Progenitor cell of endocrine pancreas (in vitro differentiated cells): ENCODE results near the gene CAPN14. TPM values are rescaled to one million over a fixed set of nuclear protein-coding genes. Genes with fewer than 3 reads are reported as not detected.
"Not testable (repeated sequence)": the region's sequence is repeated elsewhere in the genome, so short reads cannot be mapped to it uniquely, and the experiment has no call there.

Source experiments
- DNase-seq: peaks from one replicate; pipeline ENCODE4 v3.0.0; 2021; ENCODE audit warnings: low spot score; ENCODE audit not compliant: unreplicated experiment
- H3K27ac Mint-ChIP-seq: 2 replicates; pipeline ENCODE4 v1.8.0; 2021; ENCODE audit warnings: mild to moderate bottlenecking, moderate library complexity, mixed read lengths
- H3K27me3 Mint-ChIP-seq: 2 replicates; pipeline ENCODE4 v1.8.0; 2021; ENCODE audit warnings: mixed read lengths
- H3K36me3 Mint-ChIP-seq: 2 replicates; pipeline ENCODE4 v1.8.0; 2022; ENCODE audit warnings: mixed read lengths; ENCODE audit not compliant: insufficient read depth
- H3K4me1 Mint-ChIP-seq: 2 replicates; pipeline ENCODE4 v1.8.0; 2021; ENCODE audit warnings: low read depth, mixed read lengths
- H3K4me3 Mint-ChIP-seq: 2 replicates; pipeline ENCODE4 v1.8.0; 2021; ENCODE audit warnings: low read depth, mild to moderate bottlenecking, moderate library complexity, mixed read lengths
- H3K9me3 Mint-ChIP-seq: 2 replicates; pipeline ENCODE4 v1.8.0; 2021; ENCODE audit warnings: low read depth, mixed read lengths
- total RNA-seq: library from RNA; stranded (reverse); gene quantifications from 2 replicates; pipeline ENCODE4 v1.2.1, GENCODE V29; 2021
- TF ChIP-seq, protein P1 (sequence below): fragments of 200-600 bp; sonication (generic); IDR thresholded peaks from one replicate; pipeline ENCODE4 v1.5.0; 2021; ENCODE audit warnings: antibody characterized with exemption, mild to moderate bottlenecking; ENCODE audit not compliant: unreplicated experiment

CAPN14 gene
- total RNA-seq, 1 donor from 2014 or later, result 0.50 TPM

- no peak overlapping the region for H3K4me3 Mint-ChIP-seq
- no peaks in the 10 kb centered on the region for H3K4me1 Mint-ChIP-seq
- H3K36me3 Mint-ChIP-seq, result no peaks in the 10 kb centered on the region
- DNase-seq, result no peak
- TF ChIP-seq, protein P1, sequence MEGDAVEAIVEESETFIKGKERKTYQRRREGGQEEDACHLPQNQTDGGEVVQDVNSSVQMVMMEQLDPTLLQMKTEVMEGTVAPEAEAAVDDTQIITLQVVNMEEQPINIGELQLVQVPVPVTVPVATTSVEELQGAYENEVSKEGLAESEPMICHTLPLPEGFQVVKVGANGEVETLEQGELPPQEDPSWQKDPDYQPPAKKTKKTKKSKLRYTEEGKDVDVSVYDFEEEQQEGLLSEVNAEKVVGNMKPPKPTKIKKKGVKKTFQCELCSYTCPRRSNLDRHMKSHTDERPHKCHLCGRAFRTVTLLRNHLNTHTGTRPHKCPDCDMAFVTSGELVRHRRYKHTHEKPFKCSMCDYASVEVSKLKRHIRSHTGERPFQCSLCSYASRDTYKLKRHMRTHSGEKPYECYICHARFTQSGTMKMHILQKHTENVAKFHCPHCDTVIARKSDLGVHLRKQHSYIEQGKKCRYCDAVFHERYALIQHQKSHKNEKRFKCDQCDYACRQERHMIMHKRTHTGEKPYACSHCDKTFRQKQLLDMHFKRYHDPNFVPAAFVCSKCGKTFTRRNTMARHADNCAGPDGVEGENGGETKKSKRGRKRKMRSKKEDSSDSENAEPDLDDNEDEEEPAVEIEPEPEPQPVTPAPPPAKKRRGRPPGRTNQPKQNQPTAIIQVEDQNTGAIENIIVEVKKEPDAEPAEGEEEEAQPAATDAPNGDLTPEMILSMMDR, result no peak
- peaks cover 10% of the 10 kb centered on the region for H3K27me3 Mint-ChIP-seq
- H3K27ac Mint-ChIP-seq, result no peak overlapping the region
- no peaks in the 10 kb centered on the region for H3K9me3 Mint-ChIP-seq
Measured at GRCh38 chr2:31190188-31190587, 27.1 kb downstream of the CAPN14 start.

DNA sequence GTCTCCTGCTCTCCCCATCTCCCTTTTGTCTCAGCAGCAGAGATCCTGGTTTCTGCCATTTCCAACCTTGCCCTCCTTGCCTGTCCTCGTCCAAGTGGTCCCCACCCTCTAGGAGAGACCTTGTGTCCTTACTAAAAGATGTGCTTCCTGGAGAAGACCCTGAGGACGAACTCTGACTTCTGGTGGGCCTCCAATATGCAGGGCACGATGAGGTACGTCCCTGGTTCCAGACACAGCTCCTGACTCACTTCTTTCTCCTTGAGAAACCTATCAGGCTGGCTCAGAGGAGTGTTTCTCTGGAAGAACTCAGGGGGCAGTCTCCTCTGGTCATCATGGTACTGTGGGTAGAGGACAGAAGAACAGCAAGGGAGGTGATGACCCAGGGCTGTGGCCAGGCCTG lies 28.2 kb downstream of the CAPN14 start:
- no peak overlapping the region for H3K4me3 Mint-ChIP-seq
- no peaks in the 10 kb centered on the region for H3K9me3 Mint-ChIP-seq
- H3K36me3 Mint-ChIP-seq, result no peaks in the 10 kb centered on the region
- H3K4me1 Mint-ChIP-seq, result no peaks in the 10 kb centered on the region
- TF ChIP-seq, protein P1, result no peak
- H3K27me3 Mint-ChIP-seq, result peaks cover 14% of the 10 kb centered on the region
- DNase-seq, result no peak
- no peak overlapping the region for H3K27ac Mint-ChIP-seq

- H3K4me1 Mint-ChIP-seq, result no peaks in the 10 kb centered on the region
- no peak overlapping the region for H3K27ac Mint-ChIP-seq
- TF ChIP-seq, protein P1, result no peak
- peaks cover 11% of the 10 kb centered on the region for H3K27me3 Mint-ChIP-seq
- no peaks in the 10 kb centered on the region for H3K9me3 Mint-ChIP-seq
- no peak for DNase-seq
- H3K36me3 Mint-ChIP-seq, result no peaks in the 10 kb centered on the region
- H3K4me3 Mint-ChIP-seq, result no peak overlapping the region
Measured at GRCh38 chr2:31188131-31188530, 29.2 kb downstream of the CAPN14 start.

DNA sequence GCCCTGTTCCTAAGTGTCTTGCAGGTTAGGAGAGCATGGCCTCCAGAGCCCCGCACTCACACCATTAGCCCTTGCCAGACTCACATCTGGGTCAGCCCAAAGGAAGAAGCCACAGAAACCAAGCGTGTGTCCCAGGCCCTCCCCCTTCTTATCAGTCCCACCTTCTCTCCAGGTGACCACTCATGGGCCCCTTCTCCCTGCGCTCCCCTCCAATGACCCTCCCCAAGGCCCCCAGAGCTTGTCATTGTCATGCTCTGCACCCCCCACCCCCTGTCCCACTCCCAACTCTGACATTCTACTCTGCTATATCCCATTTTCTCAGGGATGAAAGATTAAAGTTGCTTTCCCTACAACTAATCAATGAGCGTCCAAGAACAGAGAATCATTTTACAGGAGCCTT lies 30.1 kb downstream of the CAPN14 start:
- Mint-ChIP-seq H3K4me1 (no peaks in the 10 kb centered on the region), H3K27ac (no peak overlapping the region), H3K36me3 (no peaks in the 10 kb centered on the region), H3K27me3 (peaks cover 11% of the 10 kb centered on the region), H3K9me3 (no peaks in the 10 kb centered on the region), H3K4me3 (no peak overlapping the region)
- TF ChIP-seq, protein P1, result no peak
- no peak for DNase-seq

DNA sequence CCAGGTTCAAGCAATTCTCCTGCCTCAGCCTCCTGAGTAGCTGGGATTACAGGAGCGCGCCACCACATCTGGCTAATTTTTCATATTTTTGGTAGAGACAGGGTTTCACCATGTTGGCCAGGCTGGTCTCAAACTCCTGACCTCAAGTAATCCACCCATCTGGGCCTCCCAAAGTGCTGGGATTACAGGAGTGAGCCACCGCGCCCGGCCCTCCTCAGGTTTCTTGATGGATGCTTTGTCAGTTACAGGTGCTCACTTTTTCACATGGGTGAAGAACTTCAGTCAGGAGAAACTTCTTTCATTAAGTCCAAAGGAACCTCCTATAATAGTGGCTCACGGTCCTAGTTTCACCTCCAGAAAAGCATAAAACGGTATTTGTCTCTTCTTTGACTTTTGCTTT lies 33.3 kb downstream of the CAPN14 start:
- H3K4me1 Mint-ChIP-seq, H3K4me3 Mint-ChIP-seq, H3K27me3 Mint-ChIP-seq, H3K36me3 Mint-ChIP-seq, DNase-seq, H3K9me3 Mint-ChIP-seq, H3K27ac Mint-ChIP-seq: not testable (repeated sequence)

DNA sequence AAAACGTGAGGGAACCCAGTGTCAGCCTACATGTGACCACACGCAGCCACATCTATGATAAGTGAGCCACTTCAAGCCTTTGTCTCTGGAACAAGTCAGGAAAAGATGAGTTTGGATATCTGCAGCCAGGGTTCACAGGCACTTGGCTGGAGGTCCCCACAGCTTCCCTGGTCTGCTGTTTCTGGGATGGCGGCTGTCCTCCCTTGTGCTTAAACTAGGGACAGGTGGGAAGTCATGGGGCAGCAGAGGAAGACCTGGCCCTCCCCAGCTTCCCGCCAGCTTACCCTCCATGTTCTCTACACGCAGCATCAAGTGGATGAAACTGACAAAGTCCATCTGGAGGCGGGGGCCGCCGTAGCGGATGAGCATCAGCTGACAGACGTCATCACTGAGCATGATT lies 40.6 kb downstream of the CAPN14 start:
- H3K27me3 Mint-ChIP-seq, result peaks cover 21% of the 10 kb centered on the region
- H3K9me3 Mint-ChIP-seq, result no peaks in the 10 kb centered on the region
- no peaks in the 10 kb centered on the region for H3K4me1 Mint-ChIP-seq
- no peak overlapping the region for H3K4me3 Mint-ChIP-seq
- DNase-seq, result no peak
- no peaks in the 10 kb centered on the region for H3K36me3 Mint-ChIP-seq
- TF ChIP-seq, protein P1, result no peak
- H3K27ac Mint-ChIP-seq, result no peak overlapping the region
